ENCODE data around the gene PPDPF. TPM values are rescaled to one million over a fixed set of nuclear protein-coding genes. Genes with fewer than 3 reads are reported as not detected.

The PPDPF gene
- total RNA-seq, 1 experiment from 2014 or later = 243 TPM

GRCh38 chr20:63505723-63506122, 14.8 kb upstream of the PPDPF start:
- intact Hi-C loops (cut with micrococcal nuclease; ENCODE audit: unreplicated experiment) = no loop called here
- TF ChIP-seq, protein P1, sequence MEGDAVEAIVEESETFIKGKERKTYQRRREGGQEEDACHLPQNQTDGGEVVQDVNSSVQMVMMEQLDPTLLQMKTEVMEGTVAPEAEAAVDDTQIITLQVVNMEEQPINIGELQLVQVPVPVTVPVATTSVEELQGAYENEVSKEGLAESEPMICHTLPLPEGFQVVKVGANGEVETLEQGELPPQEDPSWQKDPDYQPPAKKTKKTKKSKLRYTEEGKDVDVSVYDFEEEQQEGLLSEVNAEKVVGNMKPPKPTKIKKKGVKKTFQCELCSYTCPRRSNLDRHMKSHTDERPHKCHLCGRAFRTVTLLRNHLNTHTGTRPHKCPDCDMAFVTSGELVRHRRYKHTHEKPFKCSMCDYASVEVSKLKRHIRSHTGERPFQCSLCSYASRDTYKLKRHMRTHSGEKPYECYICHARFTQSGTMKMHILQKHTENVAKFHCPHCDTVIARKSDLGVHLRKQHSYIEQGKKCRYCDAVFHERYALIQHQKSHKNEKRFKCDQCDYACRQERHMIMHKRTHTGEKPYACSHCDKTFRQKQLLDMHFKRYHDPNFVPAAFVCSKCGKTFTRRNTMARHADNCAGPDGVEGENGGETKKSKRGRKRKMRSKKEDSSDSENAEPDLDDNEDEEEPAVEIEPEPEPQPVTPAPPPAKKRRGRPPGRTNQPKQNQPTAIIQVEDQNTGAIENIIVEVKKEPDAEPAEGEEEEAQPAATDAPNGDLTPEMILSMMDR (conservative IDR thresholded peaks at IDR 0.05) = no peak
- TF ChIP-seq EZH2 (IDR thresholded peaks at IDR 0.05; ENCODE audit: low read depth) = no peak
- ChIA-PET POLR2A (ENCODE audit: unreplicated experiment) (no interaction called here), CTCF (no interaction called here)
- no peak for DNase-seq
- BruUV-seq (replicated peaks) = no TSS peak
- no peaks in the 10 kb centered on the region for H3K79me2 ChIP-seq (ENCODE audit: low read depth)
- H3F3A ChIP-seq (ENCODE audit: insufficient read depth, low read depth) = peaks cover 11% of the 10 kb centered on the region
- no peaks in the 10 kb centered on the region for H4K20me1 ChIP-seq (ENCODE audit: insufficient read depth)
- H2AFZ ChIP-seq = no peak overlapping the region
- H3K9me2 ChIP-seq (ENCODE audit: insufficient read depth) = no peaks in the 10 kb centered on the region
- H3K9me3 ChIP-seq (ENCODE audit: insufficient read depth, low read depth) = peaks cover 4% of the 10 kb centered on the region
- no peak overlapping the region for H3K27ac ChIP-seq
- H3K4me1 ChIP-seq (replicated peaks; ENCODE audit: insufficient read depth) = no peaks in the 10 kb centered on the region
- peaks cover 77% of the 10 kb centered on the region for H3K27me3 ChIP-seq (ENCODE audit: insufficient read depth, low read depth)
- no peaks in the 10 kb centered on the region for H3K36me3 ChIP-seq (ENCODE audit: low read depth)
- H3K4me3 ChIP-seq = no peak overlapping the region
- H3K4me2 ChIP-seq = no peak overlapping the region

- Histone ChIP-seq H3K79me2 (ENCODE audit: low read depth) (no peaks in the 10 kb centered on the region), H3K27me3 (ENCODE audit: insufficient read depth, low read depth) (peaks cover 92% of the 10 kb centered on the region), H2AFZ (no peak overlapping the region), H3K9me2 (ENCODE audit: insufficient read depth) (no peaks in the 10 kb centered on the region), H4K20me1 (ENCODE audit: insufficient read depth) (no peaks in the 10 kb centered on the region), H3F3A (ENCODE audit: insufficient read depth, low read depth) (peaks cover 8% of the 10 kb centered on the region; the same call in 1 of the 2 replicates), H3K4me1 (replicated peaks; ENCODE audit: insufficient read depth) (no peaks in the 10 kb centered on the region), H3K9me3 (ENCODE audit: insufficient read depth, low read depth) (peaks cover 4% of the 10 kb centered on the region), H3K27ac (no peak overlapping the region), H3K4me3 (no peak overlapping the region), H3K4me2 (no peak overlapping the region), H3K36me3 (ENCODE audit: low read depth) (no peaks in the 10 kb centered on the region)
- ChIA-PET CTCF (no interaction called here), POLR2A (ENCODE audit: unreplicated experiment) (interaction anchor here (0.6 kb wide), 1 partner anchor 632 kb away, joined by 4 read pairs; no protein-coding TSS in a partner anchor)
- no TSS peak for BruUV-seq (replicated peaks)
- DNase-seq = no peak
- no peak for TF ChIP-seq EZH2 (IDR thresholded peaks at IDR 0.05; ENCODE audit: low read depth)
- TF ChIP-seq, protein P1 (conservative IDR thresholded peaks at IDR 0.05) = no peak
- intact Hi-C loops (cut with micrococcal nuclease; ENCODE audit: unreplicated experiment) = no loop called here
Measured at GRCh38 chr20:63507083-63507743, 13.4 kb upstream of the PPDPF start.

GRCh38 chr20:63508072-63508768, 12.3 kb upstream of the PPDPF start:
- no TSS peak for BruUV-seq (replicated peaks)
- ChIA-PET CTCF (no interaction called here), POLR2A (ENCODE audit: unreplicated experiment) (no interaction called here)
- Histone ChIP-seq H3F3A (ENCODE audit: insufficient read depth, low read depth) (peaks cover 8% of the 10 kb centered on the region; the same call in 1 of the 2 replicates), H3K4me1 (replicated peaks; ENCODE audit: insufficient read depth) (no peaks in the 10 kb centered on the region), H3K79me2 (ENCODE audit: low read depth) (no peaks in the 10 kb centered on the region), H3K4me2 (no peak overlapping the region), H3K27me3 (ENCODE audit: insufficient read depth, low read depth) (peaks cover 98% of the 10 kb centered on the region), H3K36me3 (ENCODE audit: low read depth) (no peaks in the 10 kb centered on the region), H3K9me2 (ENCODE audit: insufficient read depth) (no peaks in the 10 kb centered on the region), H4K20me1 (ENCODE audit: insufficient read depth) (no peaks in the 10 kb centered on the region), H3K9me3 (ENCODE audit: insufficient read depth, low read depth) (peaks cover 4% of the 10 kb centered on the region), H3K27ac (no peak overlapping the region), H2AFZ (no peak overlapping the region), H3K4me3 (no peak overlapping the region)
- no peak for TF ChIP-seq EZH2 (IDR thresholded peaks at IDR 0.05; ENCODE audit: low read depth)
- TF ChIP-seq, protein P1 (conservative IDR thresholded peaks at IDR 0.05) = no peak
- intact Hi-C loops (cut with micrococcal nuclease; ENCODE audit: unreplicated experiment) = no loop called here
- no peak for DNase-seq

Measured in PC-9 (cell line).